Hepatocyte (in vitro differentiated cells): ENCODE measurements around the gene TLNRD1. TPM values are rescaled to one million over a fixed set of nuclear protein-coding genes. Genes with fewer than 3 reads are reported as not detected.

ENCODE experiments used
- DNase-seq: peaks from one replicate; pipeline ENCODE4 v3.0.0-alpha.2; 2016; ENCODE audit warnings: low spot score
- H2AFZ ChIP-seq: fragments of 200-600 bp; sonication (generic); 2 replicates; pipeline ENCODE4 v1.6.0; 2016; ENCODE audit warnings: antibody characterized with exemption, mild to moderate bottlenecking
- H3K27ac ChIP-seq: fragments of 200-600 bp; sonication (generic); 2 replicates; pipeline ENCODE4 v1.5.1; 2016; ENCODE audit warnings: mild to moderate bottlenecking
- H3K27me3 ChIP-seq: fragments of 200-600 bp; sonication (generic); 2 replicates; pipeline ENCODE4 v1.6.1; 2016
- H3K36me3 ChIP-seq: fragments of 200-600 bp; sonication (generic); replicated peaks from 2 replicates; pipeline ENCODE4 v1.5.1; 2016; ENCODE audit warnings: low read depth; ENCODE audit not compliant: insufficient read depth
- H3K4me1 ChIP-seq: fragments of 200-600 bp; sonication (generic); 2 replicates; pipeline ENCODE4 v1.5.1; 2016; ENCODE audit warnings: mild to moderate bottlenecking, moderate library complexity; ENCODE audit not compliant: insufficient read depth
- H3K4me2 ChIP-seq: fragments of 200-600 bp; sonication (generic); 2 replicates; pipeline ENCODE4 v1.6.0; 2016
- H3K4me3 ChIP-seq: fragments of 200-600 bp; sonication (generic); 2 replicates; pipeline ENCODE4 v1.5.1; 2016; ENCODE audit warnings: mild to moderate bottlenecking
- H3K79me2 ChIP-seq: fragments of 200-600 bp; sonication (generic); 2 replicates; pipeline ENCODE4 v1.6.0; 2017; ENCODE audit warnings: mild to moderate bottlenecking
- H3K9me2 ChIP-seq: fragments of 200-600 bp; sonication (generic); replicated peaks from 2 replicates; pipeline ENCODE4 v1.6.0; 2017; ENCODE audit warnings: mild to moderate bottlenecking; ENCODE audit not compliant: insufficient read depth
- H3K9me3 ChIP-seq: fragments of 200-600 bp; sonication (generic); 2 replicates; pipeline ENCODE4 v1.5.1; 2016; ENCODE audit warnings: low read depth, mild to moderate bottlenecking
- H4K20me1 ChIP-seq: fragments of 200-600 bp; sonication (generic); 2 replicates; pipeline ENCODE4 v1.6.0; 2016; ENCODE audit warnings: mild to moderate bottlenecking; ENCODE audit not compliant: insufficient read depth, poor library complexity, severe bottlenecking
- CTCF ChIP-seq: fragments of 200-600 bp; sonication (generic); IDR thresholded peaks from 2 replicates; pipeline ENCODE4 v1.5.1; 2016; ENCODE audit warnings: antibody characterized with exemption, mild to moderate bottlenecking; ENCODE audit not compliant: poor library complexity
- EZH2 ChIP-seq: fragments of 200-600 bp; sonication (generic); IDR thresholded peaks from 2 replicates; pipeline ENCODE4 v1.6.1; 2016; ENCODE audit warnings: antibody characterized with exemption, mild to moderate bottlenecking, borderline replicate concordance
- EZH2phosphoT487 ChIP-seq: fragments of 200-600 bp; sonication (generic); IDR thresholded peaks from one replicate; pipeline ENCODE4 v1.6.1; 2018; ENCODE audit warnings: antibody characterized with exemption, mild to moderate bottlenecking, low read depth, moderate library complexity; ENCODE audit not compliant: unreplicated experiment, severe bottlenecking
- WGBS: methylation state at CpG from one replicate; pipeline ENCODE4 v1.1.6; 2016; ENCODE audit warnings: low lambda C conversion rate; ENCODE audit errors: missing lambda C conversion rate; 5-methylcytosine and 5-hydroxymethylcytosine counted together
- polyA plus RNA-seq: library from polyadenylated mRNA; unstranded; fragments of >200 nt; fragmentation: Nextera tagmentation; extraction: Ambion mirVana; gene quantifications from 2 replicates; pipeline ENCODE4 v1.2.1, GENCODE V29; 2016
- total RNA-seq: library from RNA; depleted of rRNA; stranded (reverse); fragments of >200 nt; gene quantifications from 2 replicates; pipeline ENCODE4 v1.2.3, GENCODE V29; 2014

The TLNRD1 gene
- total and polyA plus RNA-seq, 2 experiments from 2014 or later: 10.3 to 15.6 TPM

DNA sequence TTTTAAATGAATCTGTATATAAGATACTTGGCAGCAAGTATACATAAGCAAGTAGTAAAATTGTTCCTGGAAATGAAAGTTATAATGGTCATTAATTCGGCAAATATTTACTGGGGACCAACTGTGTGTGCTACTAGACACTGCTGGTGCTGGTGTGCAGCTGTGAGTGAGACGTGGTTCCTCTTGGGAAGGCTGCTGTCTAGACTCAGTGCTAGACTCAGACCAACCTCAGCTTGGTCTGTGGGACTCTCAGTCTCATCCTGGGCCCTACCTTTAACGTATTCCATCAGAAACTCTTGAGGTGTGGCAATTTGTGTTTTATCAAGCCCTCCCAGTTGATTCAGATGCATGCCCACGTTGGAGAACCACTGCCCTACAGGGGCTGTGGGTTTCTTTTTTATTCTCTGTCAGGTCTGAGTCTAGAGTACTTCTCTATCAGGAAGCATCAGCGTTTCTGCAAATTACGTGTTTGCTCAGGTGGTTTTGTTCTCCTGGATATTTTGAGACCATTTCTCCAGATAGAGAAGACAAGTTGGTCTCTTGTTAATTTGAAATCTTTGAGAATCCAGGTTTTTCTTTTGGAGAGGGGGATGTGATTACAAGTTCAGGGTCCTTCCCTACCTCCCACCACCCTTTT, 6.8 kb downstream of the TLNRD1 start:
- WGBS: 79% methylated on average over 6 of the region's 6 CpGs
- no peak overlapping the region for H2AFZ ChIP-seq
- H3K9me2 ChIP-seq: no peaks in the 10 kb centered on the region
- no peaks in the 10 kb centered on the region for H3K9me3 ChIP-seq
- H3K27me3 ChIP-seq: no peaks in the 10 kb centered on the region
- no peak for DNase-seq
- no peaks in the 10 kb centered on the region for H3K36me3 ChIP-seq
- H3K4me1 ChIP-seq: no peaks in the 10 kb centered on the region
- TF ChIP-seq EZH2phosphoT487 (no peak), EZH2 (no peak), CTCF (no peak)
- no peak overlapping the region for H3K4me2 ChIP-seq
- no peak overlapping the region for H3K4me3 ChIP-seq
- peaks cover 49% of the 10 kb centered on the region for H3K79me2 ChIP-seq
- H3K27ac ChIP-seq: no peak overlapping the region
- H4K20me1 ChIP-seq: peaks cover 11% of the 10 kb centered on the region

DNA sequence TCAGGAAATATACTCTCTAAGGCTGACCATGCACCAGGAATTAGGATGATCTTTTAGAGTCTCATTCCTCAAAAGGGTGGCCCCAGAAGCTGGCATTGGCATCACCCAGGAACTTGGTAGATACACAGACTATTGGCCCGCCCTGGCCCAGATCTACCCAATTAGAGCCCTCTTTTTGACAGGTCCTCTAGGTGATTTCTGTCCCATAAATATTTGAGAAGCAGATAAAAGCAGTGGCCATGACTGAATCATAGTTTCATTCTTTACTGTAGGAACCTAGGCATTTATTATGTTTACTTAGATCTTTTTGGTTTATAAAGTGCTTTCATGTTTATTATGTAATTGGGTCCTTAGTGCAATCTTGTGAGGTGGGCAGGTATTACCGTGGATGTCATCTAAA, 7.6 kb downstream of the TLNRD1 start:
- Histone ChIP-seq H3K9me2 (no peaks in the 10 kb centered on the region), H3K79me2 (peaks cover 41% of the 10 kb centered on the region), H3K4me3 (no peak overlapping the region), H3K36me3 (no peaks in the 10 kb centered on the region), H3K27me3 (no peaks in the 10 kb centered on the region), H3K27ac (no peak overlapping the region), H3K4me2 (no peak overlapping the region), H3K9me3 (no peaks in the 10 kb centered on the region), H3K4me1 (no peaks in the 10 kb centered on the region), H4K20me1 (peaks cover 3% of the 10 kb centered on the region), H2AFZ (no peak overlapping the region)
- DNase-seq: no peak
- TF ChIP-seq CTCF (no peak), EZH2phosphoT487 (no peak), EZH2 (no peak)
- WGBS: 68% methylated on average over 2 of the region's 2 CpGs

DNA sequence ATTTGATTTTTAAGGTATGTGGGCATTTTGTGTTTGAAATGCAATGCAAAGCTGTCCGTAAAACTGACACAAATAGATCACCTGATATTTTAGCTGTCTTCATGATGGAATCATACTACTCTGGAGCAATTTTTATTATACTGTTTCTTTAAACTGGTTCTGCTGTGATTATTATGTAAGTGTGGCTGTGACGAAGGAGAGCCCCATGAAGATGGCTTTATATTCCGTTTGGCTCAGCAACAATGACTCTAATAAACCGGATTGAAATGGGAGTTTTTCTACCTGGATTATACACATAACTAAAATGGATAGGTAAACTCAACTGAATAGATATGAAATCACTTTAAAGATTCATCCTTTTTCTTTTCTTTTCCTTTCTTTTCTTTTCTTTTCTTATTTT, 9.4 kb downstream of the TLNRD1 start:
- H3K27ac ChIP-seq: no peak overlapping the region
- peaks cover 23% of the 10 kb centered on the region for H3K79me2 ChIP-seq
- TF ChIP-seq EZH2 (no peak), EZH2phosphoT487 (no peak), CTCF (no peak)
- H3K36me3 ChIP-seq: no peaks in the 10 kb centered on the region
- no peak overlapping the region for H3K4me3 ChIP-seq
- H2AFZ ChIP-seq: no peak overlapping the region
- H3K4me2 ChIP-seq: no peak overlapping the region
- no peak for DNase-seq
- H3K9me2 ChIP-seq: no peaks in the 10 kb centered on the region
- WGBS: 87% methylated on average over 4 of the region's 4 CpGs
- no peaks in the 10 kb centered on the region for H3K27me3 ChIP-seq
- H3K4me1 ChIP-seq: no peaks in the 10 kb centered on the region
- no peaks in the 10 kb centered on the region for H3K9me3 ChIP-seq
- H4K20me1 ChIP-seq: no peaks in the 10 kb centered on the region
